IPS-NIHi7 (cell line): ENCODE data around the gene ALPK1.
"Not testable (repeated sequence)": the region's sequence is repeated elsewhere in the genome, so short reads cannot be mapped to it uniquely, and the experiment has no call there.

Source experiments
- DNase-seq: peaks from one replicate; pipeline ENCODE4 v3.0.0; 2012; ENCODE audit warnings: mixed read lengths; ENCODE audit errors: extremely low spot score

ALPK1 gene

GRCh38 chr4:112378243-112378620 is 81.1 kb downstream of the ALPK1 start:
- no peak for DNase-seq

GRCh38 chr4:112378858-112379257 is 81.7 kb downstream of the ALPK1 start:
- DNase-seq = peak; percentile 27

- DNase-seq = peak; percentile 91
Measured at GRCh38 chr4:112379306-112379705, 82.1 kb downstream of the ALPK1 start.

DNA sequence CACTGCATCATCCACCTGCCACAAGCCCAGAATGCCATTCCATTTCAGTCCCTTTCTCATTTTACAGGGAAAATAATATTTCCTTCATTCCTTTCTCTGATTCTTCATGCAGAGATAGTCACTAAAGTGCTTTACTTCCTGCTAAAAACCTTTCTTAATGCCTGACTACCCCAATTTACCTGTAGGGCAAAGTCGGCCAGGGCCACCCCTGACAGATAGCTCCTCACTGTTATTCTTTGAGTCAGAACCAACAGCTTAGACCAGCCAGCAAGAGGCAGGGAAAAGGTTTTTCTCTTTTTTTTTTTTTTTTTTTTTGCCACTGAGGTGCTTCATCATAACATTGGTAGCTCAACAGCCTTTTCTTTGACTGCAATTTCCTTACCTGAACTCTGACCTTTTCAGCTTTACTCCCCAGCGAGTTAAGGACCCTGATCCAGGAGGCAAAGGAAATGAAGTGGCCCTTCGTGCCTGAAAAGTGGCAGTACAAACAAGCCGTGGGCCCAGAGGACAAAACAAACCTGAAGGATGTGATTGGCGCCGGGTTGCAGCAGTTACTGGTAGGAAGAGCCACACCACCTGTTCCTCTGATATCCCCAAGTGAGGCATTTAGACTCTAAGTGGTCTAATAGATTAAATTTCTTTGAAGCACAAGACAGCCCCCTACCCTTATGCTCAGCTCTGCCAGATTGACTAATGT is 85.0 kb downstream of the ALPK1 start:
- no peak for DNase-seq

- no peak for DNase-seq
Measured at GRCh38 chr4:112386071-112386470, 88.9 kb downstream of the ALPK1 start.

GRCh38 chr4:112402098-112402497 is 104.9 kb downstream of the ALPK1 start:
- DNase-seq = no peak

- no peak for DNase-seq
Measured at GRCh38 chr4:112403101-112403945, 106.2 kb downstream of the ALPK1 start.

DNA sequence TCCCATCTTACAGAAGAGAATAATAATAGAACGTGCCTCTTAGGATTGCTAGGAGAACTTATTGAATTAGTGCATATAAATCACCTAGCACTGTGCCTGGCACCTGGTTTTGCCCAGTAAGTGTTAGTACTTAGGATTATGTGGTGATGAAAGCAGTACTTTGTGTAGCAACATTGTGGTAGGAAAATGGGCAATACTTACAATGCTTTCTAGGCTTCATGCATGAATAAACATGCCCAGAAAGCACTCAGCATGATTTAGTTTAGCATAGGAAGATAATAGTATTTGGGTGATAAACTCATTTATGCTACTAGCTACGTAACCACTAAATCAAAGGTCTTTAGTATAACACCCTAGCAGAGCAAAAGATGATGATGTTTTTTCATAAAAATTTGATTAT is 113.2 kb downstream of the ALPK1 start:
- DNase-seq = no peak

DNA sequence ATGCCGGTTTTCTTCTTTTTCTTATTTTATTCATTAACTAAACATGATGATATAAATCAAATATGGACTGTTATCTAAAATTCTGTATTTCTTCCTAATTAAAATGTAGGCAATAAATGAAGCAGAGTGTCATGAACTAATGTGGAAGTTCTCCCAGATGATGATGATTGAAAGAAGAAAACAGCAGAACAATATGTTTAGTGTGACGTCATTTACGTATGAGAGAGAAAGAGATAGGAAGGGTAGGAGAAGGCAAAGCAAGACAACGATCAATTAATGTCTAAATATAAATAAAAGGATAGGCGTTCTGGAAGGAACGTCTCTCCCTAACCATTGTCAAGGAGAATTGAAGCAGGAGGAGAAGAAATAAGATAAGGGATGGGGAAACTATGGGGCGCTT is 113.6 kb downstream of the ALPK1 start:
- no peak for DNase-seq

GRCh38 chr4:112411781-112412550 is 114.8 kb downstream of the ALPK1 start:
- DNase-seq = peak; percentile 31

DNA sequence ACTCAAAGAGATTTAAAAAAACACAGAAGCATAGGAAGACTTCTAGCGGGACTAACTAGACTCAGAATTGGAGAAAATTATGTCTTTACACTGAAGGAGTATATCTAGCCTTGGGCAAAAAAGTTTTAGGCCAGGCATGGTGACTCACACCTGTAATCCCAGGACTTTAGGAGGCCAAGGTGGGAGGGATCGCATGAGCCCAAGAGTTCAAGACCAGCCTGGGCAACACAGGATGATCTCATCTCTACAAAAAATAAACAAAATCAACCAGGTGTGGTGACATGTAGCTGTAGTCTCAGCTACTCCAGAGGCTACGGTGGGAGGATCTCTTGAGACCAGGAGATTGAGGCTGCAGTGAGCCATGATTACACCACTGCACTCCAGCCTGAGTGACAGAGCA is 119.3 kb downstream of the ALPK1 start:
- DNase-seq = no peak

DNA sequence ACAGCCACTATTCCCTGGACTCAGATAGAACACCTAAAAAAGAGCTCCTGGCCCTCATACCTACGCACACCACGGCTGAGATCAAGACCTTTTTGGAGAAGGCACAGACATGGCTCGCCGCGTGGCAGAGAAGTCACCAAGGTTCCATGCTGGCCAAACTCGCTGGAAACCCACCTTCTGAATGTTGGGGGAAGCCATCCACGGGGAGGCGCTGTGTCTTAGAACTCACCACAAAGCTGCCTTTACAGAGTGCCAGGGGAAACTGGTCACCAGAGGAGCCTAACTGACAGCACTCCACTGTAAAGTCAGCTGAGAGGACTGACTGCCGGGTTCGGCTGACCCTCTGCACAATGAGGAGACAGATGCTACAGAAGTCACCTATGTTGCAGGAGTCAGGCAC is 120.9 kb downstream of the ALPK1 start:
- peak; percentile 81 for DNase-seq

GRCh38 chr4:112421911-112422310 is 124.7 kb downstream of the ALPK1 start:
- DNase-seq = no peak

- no peak for DNase-seq
Measured at GRCh38 chr4:112422644-112423043, 125.5 kb downstream of the ALPK1 start.

GRCh38 chr4:112423591-112423990 is 126.4 kb downstream of the ALPK1 start:
- DNase-seq = no peak

- DNase-seq = no peak
Measured at GRCh38 chr4:112425823-112426222, 128.7 kb downstream of the ALPK1 start.

DNA sequence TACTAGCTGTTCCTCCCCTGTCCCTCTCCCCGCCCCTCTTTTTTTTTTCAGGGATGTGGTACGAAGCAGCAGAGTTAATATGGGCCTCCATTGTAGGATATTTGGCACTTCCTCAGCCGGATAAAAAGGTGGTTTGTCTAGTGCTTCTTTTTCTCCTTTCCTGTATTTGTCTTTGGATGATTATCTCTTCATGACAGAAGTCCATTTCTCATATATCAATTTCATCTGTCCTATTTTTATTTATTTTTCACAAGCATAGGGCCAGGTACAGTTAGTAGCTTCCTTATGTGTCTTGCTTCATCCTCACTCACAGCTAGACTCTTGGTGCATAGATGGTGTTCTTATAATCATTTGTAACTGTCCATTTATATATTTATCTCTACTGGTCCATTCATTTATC is 129.2 kb downstream of the ALPK1 start:
- no peak for DNase-seq

DNA sequence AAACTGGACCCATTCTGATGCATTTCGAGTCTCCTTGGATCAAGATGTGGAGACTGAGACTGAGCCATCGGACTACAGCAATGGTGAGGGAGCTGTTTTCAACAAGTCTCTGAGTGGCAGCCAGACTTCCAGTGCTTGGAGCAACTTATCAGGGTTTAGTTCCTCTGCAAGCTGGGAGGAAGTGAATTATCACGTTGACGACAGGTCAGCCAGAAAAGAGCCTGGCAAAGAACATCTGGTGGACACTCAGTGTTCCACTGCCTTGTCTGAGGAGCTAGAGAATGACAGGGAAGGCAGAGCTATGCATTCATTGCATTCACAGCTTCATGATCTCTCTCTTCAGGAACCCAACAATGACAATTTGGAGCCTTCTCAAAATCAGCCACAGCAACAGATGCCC is 134.0 kb downstream of the ALPK1 start:
- DNase-seq = no peak

GRCh38 chr4:112436987-112437386 is 139.8 kb downstream of the ALPK1 start:
- DNase-seq = no peak

DNA sequence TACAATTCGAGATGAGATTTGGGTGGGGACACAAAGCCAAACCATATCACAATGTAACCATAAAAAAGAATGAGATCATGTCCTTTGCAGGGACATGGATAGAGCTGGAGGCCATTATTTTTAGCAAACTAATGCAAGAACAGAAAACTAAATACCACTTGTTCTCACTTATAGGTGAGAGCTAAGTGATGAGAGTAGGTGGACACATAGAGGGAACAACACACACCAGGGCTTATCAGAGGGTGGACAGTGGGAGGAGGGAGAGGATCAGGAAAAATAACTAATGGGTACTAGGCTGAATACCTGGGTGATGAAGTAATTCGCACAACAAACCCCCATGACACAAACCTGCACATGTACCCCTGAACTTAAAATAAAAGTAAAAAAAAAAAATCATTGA is 145.1 kb downstream of the ALPK1 start:
- DNase-seq = not testable (repeated sequence)

DNA sequence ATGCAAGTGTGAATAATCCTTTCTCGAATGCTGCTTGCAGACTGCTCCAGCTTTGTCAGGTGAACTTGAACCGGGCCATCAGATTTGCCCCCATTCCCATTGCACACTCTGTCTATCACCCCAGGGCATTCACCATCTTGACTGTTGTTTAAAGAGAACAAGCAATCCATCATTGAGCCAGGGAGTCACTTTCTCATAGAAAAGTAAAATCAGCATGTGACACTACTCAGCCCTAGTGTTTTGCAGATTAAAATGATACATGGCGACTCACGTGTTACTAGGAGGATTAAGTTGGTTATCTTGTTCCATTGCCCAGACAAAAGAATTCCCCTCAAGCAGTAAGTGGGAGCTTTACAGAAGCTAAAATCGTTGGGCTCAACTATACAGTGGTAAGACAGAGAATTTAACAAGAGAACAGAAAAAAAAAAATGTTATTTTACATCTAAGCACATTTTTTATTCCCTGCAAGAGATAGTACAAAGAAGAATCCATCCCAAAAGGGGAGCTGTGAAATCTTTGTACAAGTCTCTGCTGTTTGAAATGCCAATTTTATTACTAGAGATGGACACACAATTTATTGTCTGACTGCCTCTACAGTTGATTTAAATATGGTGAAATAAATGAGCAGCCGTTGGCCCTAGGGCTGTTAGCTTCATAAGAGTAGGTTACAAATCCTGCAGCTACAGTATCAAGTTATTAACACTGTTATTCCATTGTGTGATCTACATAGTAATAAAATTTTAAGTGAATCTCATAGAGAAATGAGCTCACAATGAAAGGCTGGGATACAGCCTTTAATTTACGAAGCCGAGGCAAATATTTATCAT is 151.3 kb downstream of the ALPK1 start:
- no peak for DNase-seq

- no peak for DNase-seq
Measured at GRCh38 chr4:112449708-112450107, 152.5 kb downstream of the ALPK1 start.
